ENCODE measurements around the gene PDRG1. TPM values are rescaled to one million over a fixed set of nuclear protein-coding genes. Genes with fewer than 3 reads are reported as not detected.

PDRG1 gene
- total and polyA plus RNA-seq, 8 donors = 9.1 to 19.1 (median 16.1) TPM

DNA sequence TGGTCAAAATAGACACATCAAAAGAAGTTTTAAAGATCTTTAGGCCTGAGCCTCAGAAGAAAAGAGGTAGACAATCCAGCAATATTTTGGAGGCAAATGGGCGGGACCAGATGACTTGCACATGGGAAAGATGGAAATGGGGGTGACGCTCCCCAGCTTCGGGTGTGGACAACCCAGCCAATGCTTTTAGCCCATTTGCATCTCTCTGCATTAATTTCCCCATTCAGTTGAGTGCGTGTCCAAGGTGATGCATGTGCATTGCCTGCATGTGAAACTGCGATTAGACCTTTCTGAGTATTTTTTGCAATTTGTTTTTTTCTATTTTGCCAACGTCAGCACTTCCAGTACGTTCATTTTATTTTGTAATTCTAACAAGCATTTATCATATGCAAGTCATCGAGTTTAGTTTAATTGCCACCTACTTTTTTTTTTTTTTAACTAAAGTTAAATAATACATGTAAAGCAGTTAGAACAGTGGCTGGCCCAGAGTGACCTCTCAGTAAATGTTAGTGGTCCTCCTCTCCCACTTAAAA lies 24.2 kb downstream of the PDRG1 start:
- Histone ChIP-seq H3K36me3 (no peaks in the 10 kb centered on the region), H3K4me3 (no peak overlapping the region), H3K27me3 (peaks cover 0 to 25% of the 10 kb centered on the region in 2 donors), H3K9me3 (no peaks in the 10 kb centered on the region), H3K4me1 (no peaks in the 10 kb centered on the region), H3K27ac (no peak overlapping the region)
- TF ChIP-seq CTCF (IDR thresholded peaks at IDR 0.05) = no peak
- intact Hi-C loops (cut with DNase I) = no loop called here
- ATAC-seq (no peak), DNase-seq (no peak)

DNA sequence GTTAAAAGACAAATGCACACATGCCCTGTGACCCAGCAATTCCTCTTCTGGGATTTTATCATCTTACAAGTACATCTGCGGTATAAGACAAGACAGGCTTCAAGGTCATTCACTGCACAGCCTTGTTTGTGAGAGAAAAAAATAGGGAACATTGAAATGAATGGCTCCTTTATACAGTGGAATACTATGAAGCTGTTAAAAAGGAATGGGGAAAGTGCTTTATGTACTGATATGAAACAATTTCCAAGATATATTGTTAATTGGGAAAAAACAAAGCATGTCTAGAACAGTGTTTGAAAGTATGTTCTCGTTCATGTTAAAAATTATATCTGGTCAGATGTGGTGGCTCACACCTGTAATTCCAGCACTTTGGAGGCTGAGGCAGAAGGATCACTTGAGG lies 25.4 kb downstream of the PDRG1 start:
- H3K27me3 ChIP-seq = peaks cover 0 to 25% of the 10 kb centered on the region in 2 donors
- intact Hi-C loops (cut with DNase I) = no loop called here

GRCh38 chr20:31925631-31926030 lies 26.2 kb downstream of the PDRG1 start:
- no peak for ATAC-seq
- Histone ChIP-seq H3K9me3 (no peaks in the 10 kb centered on the region), H3K36me3 (no peaks in the 10 kb centered on the region), H3K27me3 (peaks cover 0 to 25% of the 10 kb centered on the region in 2 donors), H3K4me3 (no peak overlapping the region), H3K4me1 (no peaks in the 10 kb centered on the region), H3K27ac (no peak overlapping the region)
- no peak for DNase-seq
- intact Hi-C loops (cut with DNase I) = no loop called here
- no peak for TF ChIP-seq CTCF (IDR thresholded peaks at IDR 0.05)

More for the DNA sequence above, 25.4 kb downstream of the PDRG1 start:
- Histone ChIP-seq H3K36me3 (no peaks in the 10 kb centered on the region), H3K27ac (no peak overlapping the region), H3K9me3 (no peaks in the 10 kb centered on the region), H3K4me3 (no peak overlapping the region), H3K4me1 (no peaks in the 10 kb centered on the region)
- no peak for ATAC-seq
- no peak for TF ChIP-seq CTCF (IDR thresholded peaks at IDR 0.05)
- DNase-seq = no peak

DNA sequence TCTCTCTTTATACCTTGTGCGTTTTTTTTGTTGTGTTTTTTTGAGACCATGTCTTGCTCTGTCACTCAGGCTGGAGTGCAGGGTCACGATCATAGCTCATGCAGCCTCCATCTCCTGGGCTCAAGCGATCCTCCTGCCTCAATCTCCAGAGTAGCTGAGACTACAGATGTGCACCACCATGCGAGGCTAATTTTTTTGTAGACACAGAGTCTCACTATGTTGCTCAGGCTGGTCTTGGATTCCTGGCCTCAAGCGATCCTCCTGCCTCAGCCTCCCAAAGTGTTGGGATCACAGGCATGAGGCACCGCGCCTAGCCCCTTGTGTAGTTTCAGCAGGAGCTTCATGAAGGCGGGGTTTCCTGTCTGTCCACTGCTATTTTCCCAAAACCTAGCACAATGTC lies 27.3 kb downstream of the PDRG1 start:
- Histone ChIP-seq H3K4me3 (no peak overlapping the region), H3K27ac (no peak overlapping the region), H3K27me3 (peaks cover 0 to 25% of the 10 kb centered on the region in 2 donors), H3K36me3 (no peaks in the 10 kb centered on the region), H3K9me3 (no peaks in the 10 kb centered on the region), H3K4me1 (no peaks in the 10 kb centered on the region)
- TF ChIP-seq CTCF (IDR thresholded peaks at IDR 0.05) = no peak
- DNase-seq (no peak), ATAC-seq (no peak)
- intact Hi-C loops (cut with DNase I) = no loop called here

- no peak for TF ChIP-seq CTCF (IDR thresholded peaks at IDR 0.05)
- intact Hi-C loops (cut with DNase I) = no loop called here
- H3K4me1 ChIP-seq = no peaks in the 10 kb centered on the region
- no peaks in the 10 kb centered on the region for H3K9me3 ChIP-seq
- H3K27ac ChIP-seq = no peak overlapping the region
- ATAC-seq (no peak), DNase-seq (no peak)
- no peak overlapping the region for H3K4me3 ChIP-seq
- H3K36me3 ChIP-seq = no peaks in the 10 kb centered on the region
- peaks cover 0 to 25% of the 10 kb centered on the region in 2 donors for H3K27me3 ChIP-seq
Observed at GRCh38 chr20:31923388-31924331, 28.2 kb downstream of the PDRG1 start.

Data from left lung (tissue), 10 donors.